Astrocyte of the spinal cord (primary cell): ENCODE measurements around the gene ISG15.

Experiments
- DNase-seq: peaks from one replicate; pipeline ENCODE4 v3.0.0; 2011; ENCODE audit warnings: low read depth, low spot score
- H3K4me3 ChIP-seq: 2 replicates; pipeline ENCODE4 v1.5.1; 2011; ENCODE audit warnings: low read depth, mild to moderate bottlenecking, low read length, moderate library complexity
- in situ Hi-C: cut with HindIII; loops from 2 replicates; pipeline ENCODE4 v1.10.0; 2017; ENCODE audit warnings: low sequenced_read_pairs
- TF ChIP-seq, protein P1 (sequence below): IDR thresholded peaks from 2 replicates; pipeline ENCODE4 v1.5.1; 2012; ENCODE audit warnings: low read depth, mild to moderate bottlenecking, low read length, inconsistent platforms

Gene ISG15

DNA sequence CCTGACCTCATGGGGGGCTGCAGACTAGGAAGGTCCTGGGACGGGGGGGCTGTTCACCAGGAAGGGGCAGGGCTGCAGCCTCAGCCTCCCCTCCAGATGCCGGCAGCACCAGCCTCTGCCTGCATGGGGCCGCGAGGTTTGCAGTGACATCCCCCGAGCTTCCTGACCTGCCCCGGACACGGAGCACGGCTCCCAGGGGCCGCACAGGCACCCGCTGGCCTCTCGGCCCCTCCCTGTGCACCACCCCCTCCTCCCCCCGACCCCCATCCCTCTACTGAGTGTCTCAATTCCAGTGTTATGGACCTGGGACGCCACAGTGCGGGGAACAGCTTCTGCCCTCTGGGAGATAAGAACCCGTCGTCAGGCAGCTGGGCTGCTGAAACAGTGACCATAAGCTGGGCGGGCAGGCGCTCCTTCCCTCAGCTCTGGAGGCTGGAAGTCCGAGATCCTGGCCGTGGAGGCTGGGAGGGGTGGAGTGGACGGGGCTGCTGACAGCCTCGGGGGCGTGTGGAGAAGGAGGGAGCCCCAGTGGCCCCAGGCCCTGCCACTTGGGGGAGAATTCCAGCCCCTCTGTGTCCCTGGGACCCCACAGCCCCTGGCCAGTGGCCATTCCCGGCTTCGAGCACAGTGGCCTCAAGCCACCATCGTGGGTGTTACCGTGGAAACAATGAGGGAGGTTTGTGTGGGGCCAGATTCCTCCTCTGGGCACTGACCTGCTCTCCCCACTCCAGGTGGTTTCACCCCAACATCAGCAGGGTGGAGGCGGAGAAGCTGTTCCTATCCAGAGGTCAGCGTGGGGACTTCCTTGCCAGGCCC, 49.3 kb downstream of the ISG15 start:
- DNase-seq: no peak
- no peak overlapping the region for H3K4me3 ChIP-seq
- TF ChIP-seq, protein P1, sequence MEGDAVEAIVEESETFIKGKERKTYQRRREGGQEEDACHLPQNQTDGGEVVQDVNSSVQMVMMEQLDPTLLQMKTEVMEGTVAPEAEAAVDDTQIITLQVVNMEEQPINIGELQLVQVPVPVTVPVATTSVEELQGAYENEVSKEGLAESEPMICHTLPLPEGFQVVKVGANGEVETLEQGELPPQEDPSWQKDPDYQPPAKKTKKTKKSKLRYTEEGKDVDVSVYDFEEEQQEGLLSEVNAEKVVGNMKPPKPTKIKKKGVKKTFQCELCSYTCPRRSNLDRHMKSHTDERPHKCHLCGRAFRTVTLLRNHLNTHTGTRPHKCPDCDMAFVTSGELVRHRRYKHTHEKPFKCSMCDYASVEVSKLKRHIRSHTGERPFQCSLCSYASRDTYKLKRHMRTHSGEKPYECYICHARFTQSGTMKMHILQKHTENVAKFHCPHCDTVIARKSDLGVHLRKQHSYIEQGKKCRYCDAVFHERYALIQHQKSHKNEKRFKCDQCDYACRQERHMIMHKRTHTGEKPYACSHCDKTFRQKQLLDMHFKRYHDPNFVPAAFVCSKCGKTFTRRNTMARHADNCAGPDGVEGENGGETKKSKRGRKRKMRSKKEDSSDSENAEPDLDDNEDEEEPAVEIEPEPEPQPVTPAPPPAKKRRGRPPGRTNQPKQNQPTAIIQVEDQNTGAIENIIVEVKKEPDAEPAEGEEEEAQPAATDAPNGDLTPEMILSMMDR: no peak
- in situ Hi-C loops: no loop called here

DNA sequence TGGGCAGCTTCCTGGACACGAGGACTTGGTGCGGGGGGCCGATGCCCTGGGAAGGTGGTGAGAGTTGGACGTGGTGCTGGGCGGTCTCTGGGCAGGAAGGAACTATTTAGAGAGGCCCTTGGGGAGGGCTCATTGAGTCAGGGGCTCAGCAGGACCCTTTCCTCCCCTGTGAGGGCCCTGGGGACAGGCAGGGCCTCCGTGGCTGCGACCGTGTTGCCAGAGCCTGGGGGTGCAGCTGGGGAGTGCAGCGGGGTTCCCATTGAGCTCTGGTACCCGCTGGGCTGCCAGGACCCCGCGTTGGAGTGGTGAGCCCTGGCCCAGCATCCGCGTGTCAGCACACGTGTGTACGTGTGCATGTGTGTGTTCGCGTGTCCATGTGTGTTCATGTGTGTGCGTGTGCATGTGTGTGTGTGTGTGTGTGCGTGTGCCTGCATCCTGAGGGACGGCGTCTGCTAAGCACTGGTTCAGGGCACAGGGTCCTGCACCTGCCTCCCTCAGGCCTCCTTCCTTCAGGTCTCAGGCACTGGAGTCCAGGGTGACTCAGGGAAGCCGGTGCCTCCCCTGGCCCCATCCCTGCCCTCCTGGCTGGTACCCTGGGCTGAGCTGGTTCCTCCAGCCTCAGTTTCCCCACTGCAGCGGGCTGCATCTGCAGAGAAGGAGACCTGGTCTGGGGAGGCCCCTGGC, 50.1 kb downstream of the ISG15 start:
- in situ Hi-C loops: no loop called here
- no peak overlapping the region for H3K4me3 ChIP-seq
- TF ChIP-seq, protein P1: no peak
- no peak for DNase-seq
